Measurements from ENCODE around the gene APH1A. TPM values are rescaled to one million over a fixed set of nuclear protein-coding genes. Genes with fewer than 3 reads are reported as not detected.

APH1A gene
- total RNA-seq, 2 experiments from 2014 or later: 123 to 126 TPM

- Mint-ChIP-seq H3K27me3 (peaks cover 4% of the 10 kb centered on the region), H3K9me3 (no peaks in the 10 kb centered on the region), H3K4me3 (peak within 1 kb of the TSS; percentile 71), H3K27ac (peak within 1 kb of the TSS; percentile 44), H3K4me1 (peaks cover 27% of the 10 kb centered on the region), H3K36me3 (peaks cover 7% of the 10 kb centered on the region)
- DNase-seq: peak; percentile 68
Observed at GRCh38 chr1:150281758-150282557, 13.1 kb upstream of the APH1A start, which contains the start of gene CIART. TSS of gene CIART (plus strand) at chr1:150282554. CDS start at chr1:150283268, 714 bp downstream.

GRCh38 chr1:150281221-150281757 is 12.5 kb upstream of the APH1A start:
- H3K4me3 Mint-ChIP-seq: peak overlapping the region; percentile 71
- peak overlapping the region; percentile 44 for H3K27ac Mint-ChIP-seq
- peaks cover 27% of the 10 kb centered on the region for H3K4me1 Mint-ChIP-seq
- peaks cover 7% of the 10 kb centered on the region for H3K36me3 Mint-ChIP-seq
- no peaks in the 10 kb centered on the region for H3K9me3 Mint-ChIP-seq
- peaks cover 4% of the 10 kb centered on the region for H3K27me3 Mint-ChIP-seq
- peak; percentile 58 for DNase-seq

- H3K27ac Mint-ChIP-seq: no peak overlapping the region
- H3K4me3 Mint-ChIP-seq: no peak overlapping the region
- peaks cover 4% of the 10 kb centered on the region for H3K27me3 Mint-ChIP-seq
- peaks cover 7% of the 10 kb centered on the region for H3K36me3 Mint-ChIP-seq
- no peak for DNase-seq
- peaks cover 27% of the 10 kb centered on the region for H3K4me1 Mint-ChIP-seq
- H3K9me3 Mint-ChIP-seq: no peaks in the 10 kb centered on the region
Observed at GRCh38 chr1:150280138-150280707, 11.4 kb upstream of the APH1A start.

GRCh38 chr1:150273311-150273710 is 4.5 kb upstream of the APH1A start:
- H3K9me3 Mint-ChIP-seq: no peaks in the 10 kb centered on the region

GRCh38 chr1:150271291-150271959 is 2.6 kb upstream of the APH1A start:
- Mint-ChIP-seq H3K27me3 (no peaks in the 10 kb centered on the region), H3K36me3 (peaks cover 17% of the 10 kb centered on the region), H3K4me1 (peaks cover 19% of the 10 kb centered on the region), H3K27ac (no peak overlapping the region), H3K9me3 (no peaks in the 10 kb centered on the region), H3K4me3 (no peak overlapping the region)
- DNase-seq: no peak

More at GRCh38 chr1:150273311-150273710, 4.5 kb upstream of the APH1A start:
- H3K4me1 Mint-ChIP-seq: peaks cover 5% of the 10 kb centered on the region
- DNase-seq: no peak
- H3K36me3 Mint-ChIP-seq: peaks cover 1% of the 10 kb centered on the region
- H3K27ac Mint-ChIP-seq: no peak overlapping the region
- H3K4me3 Mint-ChIP-seq: no peak overlapping the region
- no peaks in the 10 kb centered on the region for H3K27me3 Mint-ChIP-seq

- H3K27me3 Mint-ChIP-seq: no peaks in the 10 kb centered on the region
- H3K4me3 Mint-ChIP-seq: peak overlapping the region; percentile 99
- peak overlapping the region; percentile 99 for H3K27ac Mint-ChIP-seq
- no peaks in the 10 kb centered on the region for H3K9me3 Mint-ChIP-seq
- DNase-seq: no peak
- peaks cover 19% of the 10 kb centered on the region for H3K4me1 Mint-ChIP-seq
- H3K36me3 Mint-ChIP-seq: peaks cover 25% of the 10 kb centered on the region
Observed at GRCh38 chr1:150269451-150269850, 635 bp upstream of the APH1A start.

- DNase-seq: peak; percentile 39
- Mint-ChIP-seq H3K9me3 (no peaks in the 10 kb centered on the region), H3K4me1 (peaks cover 19% of the 10 kb centered on the region)
Observed at GRCh38 chr1:150268340-150268704, 494 bp downstream of the APH1A start.

GRCh38 chr1:150267896-150268295 is 920 bp downstream of the APH1A start:
- H3K36me3 Mint-ChIP-seq: peaks cover 25% of the 10 kb centered on the region
- peak overlapping the region; percentile 99 for H3K4me3 Mint-ChIP-seq
- H3K27me3 Mint-ChIP-seq: no peaks in the 10 kb centered on the region
- H3K27ac Mint-ChIP-seq: peak overlapping the region; percentile 99
- no peak for DNase-seq
- H3K9me3 Mint-ChIP-seq: no peaks in the 10 kb centered on the region
- peaks cover 19% of the 10 kb centered on the region for H3K4me1 Mint-ChIP-seq

More at GRCh38 chr1:150268340-150268704, 494 bp downstream of the APH1A start:
- Mint-ChIP-seq H3K27ac (peak overlapping the region; percentile 99), H3K27me3 (no peaks in the 10 kb centered on the region), H3K36me3 (peaks cover 25% of the 10 kb centered on the region), H3K4me3 (peak overlapping the region; percentile 99)

GRCh38 chr1:150263549-150263948 is 5.3 kb downstream of the APH1A start:
- H3K36me3 Mint-ChIP-seq: peaks cover 23% of the 10 kb centered on the region
- no peak for DNase-seq
- peaks cover 5% of the 10 kb centered on the region for H3K27me3 Mint-ChIP-seq
- no peak overlapping the region for H3K27ac Mint-ChIP-seq
- H3K4me1 Mint-ChIP-seq: peaks cover 14% of the 10 kb centered on the region
- no peaks in the 10 kb centered on the region for H3K9me3 Mint-ChIP-seq
- no peak overlapping the region for H3K4me3 Mint-ChIP-seq

- no peak overlapping the region for H3K4me3 Mint-ChIP-seq
- no peaks in the 10 kb centered on the region for H3K9me3 Mint-ChIP-seq
- H3K27me3 Mint-ChIP-seq: peaks cover 11% of the 10 kb centered on the region
- peaks cover 17% of the 10 kb centered on the region for H3K36me3 Mint-ChIP-seq
- H3K4me1 Mint-ChIP-seq: peaks cover 11% of the 10 kb centered on the region
- no peak for DNase-seq
- H3K27ac Mint-ChIP-seq: no peak overlapping the region
Observed at GRCh38 chr1:150262388-150263320, 6.2 kb downstream of the APH1A start.

- no peak for DNase-seq
- Mint-ChIP-seq H3K9me3 (no peaks in the 10 kb centered on the region), H3K36me3 (peaks cover 8% of the 10 kb centered on the region), H3K4me1 (peaks cover 1% of the 10 kb centered on the region), H3K27me3 (peaks cover 24% of the 10 kb centered on the region), H3K4me3 (no peak overlapping the region), H3K27ac (no peak overlapping the region)
Observed at GRCh38 chr1:150261367-150261766, 7.4 kb downstream of the APH1A start.

- H3K36me3 Mint-ChIP-seq: peaks cover 2% of the 10 kb centered on the region
- no peak overlapping the region for H3K4me3 Mint-ChIP-seq
- peaks cover 12% of the 10 kb centered on the region for H3K4me1 Mint-ChIP-seq
- H3K27me3 Mint-ChIP-seq: peaks cover 34% of the 10 kb centered on the region
- H3K9me3 Mint-ChIP-seq: no peaks in the 10 kb centered on the region
- no peak overlapping the region for H3K27ac Mint-ChIP-seq
- no peak for DNase-seq
Observed at GRCh38 chr1:150259758-150260669, 8.8 kb downstream of the APH1A start.

GRCh38 chr1:150259217-150259616 is 9.6 kb downstream of the APH1A start:
- no peak for DNase-seq
- Mint-ChIP-seq H3K9me3 (no peaks in the 10 kb centered on the region), H3K36me3 (no peaks in the 10 kb centered on the region), H3K4me1 (peaks cover 12% of the 10 kb centered on the region), H3K27ac (no peak overlapping the region), H3K4me3 (no peak overlapping the region), H3K27me3 (peaks cover 34% of the 10 kb centered on the region)
